ENCODE results near the gene CBY1.
A peak's percentile ranks its signal among the peaks of the same experiment; 100 is the strongest.

The CBY1 gene

DNA sequence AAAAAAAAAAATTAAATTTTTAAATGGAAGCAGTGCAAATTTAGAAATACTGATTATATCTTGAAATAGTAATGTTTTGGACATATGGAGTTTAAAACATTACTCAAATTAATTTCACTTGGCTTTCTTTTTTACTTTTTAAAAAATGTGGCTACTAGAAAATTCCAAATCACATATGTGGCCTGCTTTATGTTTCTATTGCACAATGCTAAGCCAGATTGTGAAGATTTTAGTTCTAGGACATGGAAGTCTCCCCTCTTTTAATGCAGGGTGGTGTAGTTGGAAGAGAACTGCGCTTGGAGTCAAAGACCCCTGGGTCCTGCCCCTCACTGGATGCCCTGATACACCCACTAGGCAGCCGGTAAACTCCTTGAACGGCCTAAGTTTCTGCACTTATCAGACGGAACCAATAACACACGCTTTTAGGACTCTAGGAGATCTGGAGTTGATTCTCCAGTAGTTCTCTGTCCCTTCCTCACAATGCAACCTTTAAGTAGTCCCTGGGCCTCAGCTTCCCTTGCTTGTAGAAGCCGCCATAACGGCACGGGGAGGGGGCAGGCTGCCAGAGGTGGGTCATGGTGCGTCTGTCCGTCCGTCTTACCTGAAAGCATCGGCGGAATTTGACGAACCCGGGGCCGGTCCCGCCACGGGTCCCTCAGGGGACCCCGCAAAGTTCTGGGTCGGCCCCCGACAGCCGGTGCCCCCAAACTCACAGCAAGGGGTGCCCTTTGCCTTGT, 751 bp upstream of the CBY1 start:
- peak overlapping the region; percentile 89 for H3K4me3 ChIP-seq (ENCODE audit: low read length, poor library complexity, severe bottlenecking)
- no peaks in the 10 kb centered on the region for H3K9me3 ChIP-seq (ENCODE audit: insufficient read depth, low read depth, low read length)
- no peak for TF ChIP-seq EZH2phosphoT487 (IDR thresholded peaks at IDR 0.05; ENCODE audit: borderline replicate concordance)
- TF ChIP-seq, protein P1, sequence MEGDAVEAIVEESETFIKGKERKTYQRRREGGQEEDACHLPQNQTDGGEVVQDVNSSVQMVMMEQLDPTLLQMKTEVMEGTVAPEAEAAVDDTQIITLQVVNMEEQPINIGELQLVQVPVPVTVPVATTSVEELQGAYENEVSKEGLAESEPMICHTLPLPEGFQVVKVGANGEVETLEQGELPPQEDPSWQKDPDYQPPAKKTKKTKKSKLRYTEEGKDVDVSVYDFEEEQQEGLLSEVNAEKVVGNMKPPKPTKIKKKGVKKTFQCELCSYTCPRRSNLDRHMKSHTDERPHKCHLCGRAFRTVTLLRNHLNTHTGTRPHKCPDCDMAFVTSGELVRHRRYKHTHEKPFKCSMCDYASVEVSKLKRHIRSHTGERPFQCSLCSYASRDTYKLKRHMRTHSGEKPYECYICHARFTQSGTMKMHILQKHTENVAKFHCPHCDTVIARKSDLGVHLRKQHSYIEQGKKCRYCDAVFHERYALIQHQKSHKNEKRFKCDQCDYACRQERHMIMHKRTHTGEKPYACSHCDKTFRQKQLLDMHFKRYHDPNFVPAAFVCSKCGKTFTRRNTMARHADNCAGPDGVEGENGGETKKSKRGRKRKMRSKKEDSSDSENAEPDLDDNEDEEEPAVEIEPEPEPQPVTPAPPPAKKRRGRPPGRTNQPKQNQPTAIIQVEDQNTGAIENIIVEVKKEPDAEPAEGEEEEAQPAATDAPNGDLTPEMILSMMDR (conservative IDR thresholded peaks at IDR 0.05; ENCODE audit: low read length) = no peak
- no peaks in the 10 kb centered on the region for H3K36me3 ChIP-seq (ENCODE audit: insufficient read depth, low read length)
- H3K9ac ChIP-seq (ENCODE audit: low read depth, low read length, poor library complexity, severe bottlenecking) = peak overlapping the region; percentile 76
- H2AFZ ChIP-seq (ENCODE audit: low read length) = peak overlapping the region; percentile 97
- no peaks in the 10 kb centered on the region for H3F3A ChIP-seq (ENCODE audit: low read depth)
- peak overlapping the region; percentile 96 for H3K4me2 ChIP-seq (ENCODE audit: low read depth, low read length, poor library complexity, severe bottlenecking)
- H3K4me1 ChIP-seq (ENCODE audit: insufficient read depth, low read length, poor library complexity, severe bottlenecking) = peaks cover 13% of the 10 kb centered on the region
- H3K79me2 ChIP-seq (ENCODE audit: insufficient read depth, low read length) = peaks cover 6% of the 10 kb centered on the region; the same call in 1 of the 2 replicates
- H3K9me2 ChIP-seq (replicated peaks; ENCODE audit: low read depth, low read length) = no peaks in the 10 kb centered on the region
- H3K27me3 ChIP-seq (ENCODE audit: insufficient read depth, low read length, poor library complexity, severe bottlenecking) = no peaks in the 10 kb centered on the region
- H4K20me1 ChIP-seq (ENCODE audit: insufficient read depth, low read length, poor library complexity, severe bottlenecking) = peaks cover 6% of the 10 kb centered on the region

DNA sequence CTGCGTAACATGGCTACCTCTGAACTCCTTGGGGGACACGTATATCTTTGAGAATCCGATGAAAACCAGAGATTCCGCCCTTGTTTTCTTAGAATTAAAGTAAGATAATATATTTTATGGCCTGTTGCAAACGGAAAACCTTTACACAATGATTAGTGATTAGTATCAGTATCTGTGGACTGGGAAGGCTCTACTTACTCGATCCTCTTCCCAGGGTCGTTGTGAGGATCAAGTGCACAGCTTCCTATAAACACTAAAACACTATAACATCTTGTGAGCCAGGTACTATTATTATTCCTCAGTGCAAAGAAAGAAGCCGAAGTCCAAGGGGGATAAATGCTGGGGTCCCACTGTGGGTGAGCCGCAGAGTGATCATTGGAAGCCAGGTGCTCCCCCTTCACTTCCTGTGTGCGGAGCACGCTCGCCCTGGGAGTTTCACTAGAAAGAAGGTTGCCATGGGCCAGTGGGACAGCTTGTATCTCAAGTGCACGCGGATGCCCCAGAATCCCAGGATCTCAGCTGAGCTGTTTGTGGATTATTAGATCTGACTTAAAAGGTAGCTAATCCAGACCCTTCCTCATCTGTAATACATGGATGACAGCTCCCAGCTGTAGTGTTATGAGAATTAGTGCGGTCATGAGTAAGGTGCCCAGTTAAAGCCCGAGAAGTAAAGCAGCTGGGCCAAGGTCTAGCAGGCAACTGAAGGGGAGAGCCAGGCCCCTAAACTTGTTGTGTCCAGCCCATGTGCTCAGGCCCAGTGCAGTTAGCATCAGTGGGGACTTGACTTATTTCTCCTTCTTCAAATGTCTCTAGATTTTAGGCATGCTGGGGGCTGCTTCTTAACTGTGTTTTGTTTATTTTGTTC, 839 bp downstream of the CBY1 start:
- Histone ChIP-seq H3K9ac (ENCODE audit: low read depth, low read length, poor library complexity, severe bottlenecking) (peak overlapping the region; percentile 76), H3K27me3 (ENCODE audit: insufficient read depth, low read length, poor library complexity, severe bottlenecking) (no peaks in the 10 kb centered on the region), H3K9me2 (replicated peaks; ENCODE audit: low read depth, low read length) (no peaks in the 10 kb centered on the region), H3K4me1 (ENCODE audit: insufficient read depth, low read length, poor library complexity, severe bottlenecking) (peaks cover 13% of the 10 kb centered on the region), H2AFZ (ENCODE audit: low read length) (peak overlapping the region; percentile 97), H3K4me3 (ENCODE audit: low read length, poor library complexity, severe bottlenecking) (peak overlapping the region; percentile 89), H3K79me2 (ENCODE audit: insufficient read depth, low read length) (peaks cover 6% of the 10 kb centered on the region; the same call in 1 of the 2 replicates), H3K4me2 (ENCODE audit: low read depth, low read length, poor library complexity, severe bottlenecking) (peak overlapping the region; percentile 96), H4K20me1 (ENCODE audit: insufficient read depth, low read length, poor library complexity, severe bottlenecking) (peaks cover 6% of the 10 kb centered on the region), H3F3A (ENCODE audit: low read depth) (no peaks in the 10 kb centered on the region), H3K9me3 (ENCODE audit: insufficient read depth, low read depth, low read length) (no peaks in the 10 kb centered on the region), H3K36me3 (ENCODE audit: insufficient read depth, low read length) (no peaks in the 10 kb centered on the region)
- no peak for TF ChIP-seq EZH2phosphoT487 (IDR thresholded peaks at IDR 0.05; ENCODE audit: borderline replicate concordance)
- TF ChIP-seq, protein P1 (conservative IDR thresholded peaks at IDR 0.05; ENCODE audit: low read length) = no peak

- Histone ChIP-seq H3K9me3 (ENCODE audit: insufficient read depth, low read depth, low read length) (no peaks in the 10 kb centered on the region), H3K36me3 (ENCODE audit: insufficient read depth, low read length) (no peaks in the 10 kb centered on the region), H3K9me2 (replicated peaks; ENCODE audit: low read depth, low read length) (no peaks in the 10 kb centered on the region), H2AFZ (ENCODE audit: low read length) (no peak overlapping the region), H4K20me1 (ENCODE audit: insufficient read depth, low read length, poor library complexity, severe bottlenecking) (no peaks in the 10 kb centered on the region), H3K79me2 (ENCODE audit: insufficient read depth, low read length) (no peaks in the 10 kb centered on the region), H3F3A (ENCODE audit: low read depth) (no peaks in the 10 kb centered on the region), H3K4me3 (ENCODE audit: low read length, poor library complexity, severe bottlenecking) (no peak overlapping the region), H3K27me3 (ENCODE audit: insufficient read depth, low read length, poor library complexity, severe bottlenecking) (no peaks in the 10 kb centered on the region), H3K4me2 (ENCODE audit: low read depth, low read length, poor library complexity, severe bottlenecking) (no peak overlapping the region), H3K4me1 (ENCODE audit: insufficient read depth, low read length, poor library complexity, severe bottlenecking) (no peaks in the 10 kb centered on the region), H3K9ac (ENCODE audit: low read depth, low read length, poor library complexity, severe bottlenecking) (no peak overlapping the region)
- TF ChIP-seq EZH2phosphoT487 (IDR thresholded peaks at IDR 0.05; ENCODE audit: borderline replicate concordance) = no peak
- TF ChIP-seq, protein P1 (conservative IDR thresholded peaks at IDR 0.05; ENCODE audit: low read length) = no peak
These were observed 18.4 kb downstream of the CBY1 start for GRCh38 chr22:38674888-38675287.
